ENCODE measurements around the gene TRIM63. TPM values are rescaled to one million over a fixed set of nuclear protein-coding genes. Genes with fewer than 3 reads are reported as not detected.

TRIM63 gene
- polyA plus RNA-seq, 3 donors: 0.09 TPM; not detected in 2

DNA sequence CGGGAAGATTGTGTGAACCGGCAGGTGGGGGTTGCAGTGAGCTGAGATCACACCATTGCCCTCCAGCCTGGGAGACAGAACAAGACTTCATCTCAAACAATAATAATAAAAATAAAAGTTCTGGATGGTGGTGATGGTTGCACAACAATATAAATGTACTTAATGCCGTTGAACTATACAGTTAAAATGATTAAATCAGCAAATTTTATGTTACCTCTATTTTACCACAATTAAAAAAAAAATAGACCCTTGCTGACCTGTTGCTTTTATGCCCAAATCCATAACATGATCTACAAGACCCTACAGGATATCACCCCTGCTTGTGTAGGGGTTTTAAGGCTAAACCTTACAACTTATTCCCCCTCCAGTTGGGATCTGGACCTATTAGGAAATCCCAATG is 32.4 kb upstream of the TRIM63 start:
- Mint-ChIP-seq H3K36me3 (no peaks in the 10 kb centered on the region), H3K27me3 (ENCODE audit: low read depth in 3 of 3) (peaks cover 8 to 20% (median 12%) of the 10 kb centered on the region in 3 donors), H3K9me3 (peaks cover 0 to 2% (median 0%) of the 10 kb centered on the region in 7 donors), H3K4me1 (peaks cover under 1% of the 10 kb centered on the region), H3K4me3 (no peak overlapping the region), H3K27ac (no peak overlapping the region)
- H2AFZ ChIP-seq (ENCODE audit: insufficient read depth, low read depth, low read length, poor library complexity, severe bottlenecking): no peak overlapping the region
- no peaks in the 10 kb centered on the region for H3K36me3 ChIP-seq (replicated peaks in 1 of 2; ENCODE audit: control insufficient read depth in 1 of 2, insufficient read depth in 2 of 2, low read length in 2 of 2)
- no peak overlapping the region for H3K4me2 ChIP-seq (replicated peaks; ENCODE audit: extremely low read depth, low read length, poor library complexity, severe bottlenecking)
- H4K20me1 ChIP-seq (ENCODE audit: insufficient read depth, low read length): no peaks in the 10 kb centered on the region
- H3K4me3 ChIP-seq (replicated peaks in 1 of 3; ENCODE audit: low read depth in 2 of 3, low read length in 3 of 3): no peak overlapping the region
- TF ChIP-seq, protein P1, sequence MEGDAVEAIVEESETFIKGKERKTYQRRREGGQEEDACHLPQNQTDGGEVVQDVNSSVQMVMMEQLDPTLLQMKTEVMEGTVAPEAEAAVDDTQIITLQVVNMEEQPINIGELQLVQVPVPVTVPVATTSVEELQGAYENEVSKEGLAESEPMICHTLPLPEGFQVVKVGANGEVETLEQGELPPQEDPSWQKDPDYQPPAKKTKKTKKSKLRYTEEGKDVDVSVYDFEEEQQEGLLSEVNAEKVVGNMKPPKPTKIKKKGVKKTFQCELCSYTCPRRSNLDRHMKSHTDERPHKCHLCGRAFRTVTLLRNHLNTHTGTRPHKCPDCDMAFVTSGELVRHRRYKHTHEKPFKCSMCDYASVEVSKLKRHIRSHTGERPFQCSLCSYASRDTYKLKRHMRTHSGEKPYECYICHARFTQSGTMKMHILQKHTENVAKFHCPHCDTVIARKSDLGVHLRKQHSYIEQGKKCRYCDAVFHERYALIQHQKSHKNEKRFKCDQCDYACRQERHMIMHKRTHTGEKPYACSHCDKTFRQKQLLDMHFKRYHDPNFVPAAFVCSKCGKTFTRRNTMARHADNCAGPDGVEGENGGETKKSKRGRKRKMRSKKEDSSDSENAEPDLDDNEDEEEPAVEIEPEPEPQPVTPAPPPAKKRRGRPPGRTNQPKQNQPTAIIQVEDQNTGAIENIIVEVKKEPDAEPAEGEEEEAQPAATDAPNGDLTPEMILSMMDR (IDR thresholded peaks at IDR 0.05): no peak
- H3K27ac ChIP-seq (ENCODE audit: low read depth in 1 of 2, low read length in 2 of 2): no peak overlapping the region
- H3K27me3 ChIP-seq (ENCODE audit: control insufficient read depth in 2 of 2, insufficient read depth in 2 of 2, low read length in 2 of 2): peaks cover 0 to 5% of the 10 kb centered on the region in 2 donors
- intact Hi-C loops (cut with micrococcal nuclease): no loop called here
- no peak for DNase-seq
- H3K9me3 ChIP-seq (replicated peaks in 1 of 2; ENCODE audit: control insufficient read depth in 1 of 2, insufficient read depth in 1 of 2, low read length in 2 of 2): no peaks in the 10 kb centered on the region
- no peaks in the 10 kb centered on the region for H3K4me1 ChIP-seq (ENCODE audit: control insufficient read depth in 1 of 2, insufficient read depth in 2 of 2, low read length in 2 of 2)
- no peaks in the 10 kb centered on the region for H3K79me2 ChIP-seq (ENCODE audit: insufficient read depth, low read length)
- no peak overlapping the region for H3K9ac ChIP-seq (ENCODE audit: insufficient read depth, low read length, poor library complexity, severe bottlenecking)
- no CpG with 5 or more reads among the region's 3 CpGs for WGBS (ENCODE audit: insufficient coverage)

DNA sequence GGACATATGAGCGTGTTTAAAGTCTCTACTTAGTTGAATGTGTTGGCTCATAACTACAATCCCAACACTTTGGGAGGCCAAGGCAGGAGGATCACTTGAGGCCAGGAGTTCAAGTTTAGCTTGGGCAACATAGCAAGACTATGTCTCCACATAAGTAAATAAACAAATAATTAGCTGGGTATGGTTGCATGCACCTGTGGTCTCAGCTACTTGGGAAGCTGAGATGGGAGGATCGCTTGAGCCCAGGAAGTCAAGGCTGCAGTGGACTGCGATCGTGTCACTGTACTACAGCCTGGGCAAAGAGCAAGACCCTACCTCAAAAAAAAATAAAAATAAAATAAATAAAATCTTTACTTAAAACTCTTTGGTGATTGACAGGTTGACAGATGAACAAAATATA is 31.2 kb upstream of the TRIM63 start:
- H3K9ac ChIP-seq (ENCODE audit: insufficient read depth, low read length, poor library complexity, severe bottlenecking): no peak overlapping the region
- no peaks in the 10 kb centered on the region for H3K9me3 ChIP-seq (replicated peaks in 1 of 2; ENCODE audit: control insufficient read depth in 1 of 2, insufficient read depth in 1 of 2, low read length in 2 of 2)
- peaks cover 0 to 15% of the 10 kb centered on the region in 2 donors for H3K27me3 ChIP-seq (ENCODE audit: control insufficient read depth in 2 of 2, insufficient read depth in 2 of 2, low read length in 2 of 2)
- peaks cover 13 to 24% (median 19%) of the 10 kb centered on the region in 3 donors for H3K27me3 Mint-ChIP-seq (ENCODE audit: low read depth in 3 of 3)
- no peaks in the 10 kb centered on the region for H4K20me1 ChIP-seq (ENCODE audit: insufficient read depth, low read length)
- no peaks in the 10 kb centered on the region for H3K79me2 ChIP-seq (ENCODE audit: insufficient read depth, low read length)
- no peaks in the 10 kb centered on the region for H3K36me3 Mint-ChIP-seq
- H3K27ac Mint-ChIP-seq: no peak overlapping the region
- no peak for DNase-seq
- intact Hi-C loops (cut with micrococcal nuclease): no loop called here
- H2AFZ ChIP-seq (ENCODE audit: insufficient read depth, low read depth, low read length, poor library complexity, severe bottlenecking): no peak overlapping the region
- H3K4me3 ChIP-seq (replicated peaks in 1 of 3; ENCODE audit: low read depth in 2 of 3, low read length in 3 of 3): no peak overlapping the region
- H3K4me1 Mint-ChIP-seq: no peaks in the 10 kb centered on the region
- no peak overlapping the region for H3K27ac ChIP-seq (ENCODE audit: low read depth in 1 of 2, low read length in 2 of 2)
- H3K4me3 Mint-ChIP-seq: no peak overlapping the region
- H3K4me1 ChIP-seq (ENCODE audit: control insufficient read depth in 1 of 2, insufficient read depth in 2 of 2, low read length in 2 of 2): no peaks in the 10 kb centered on the region
- TF ChIP-seq, protein P1 (IDR thresholded peaks at IDR 0.05): no peak
- H3K36me3 ChIP-seq (replicated peaks in 1 of 2; ENCODE audit: control insufficient read depth in 1 of 2, insufficient read depth in 2 of 2, low read length in 2 of 2): no peaks in the 10 kb centered on the region
- no CpG with 5 or more reads among the region's 4 CpGs for WGBS (ENCODE audit: insufficient coverage)
- peaks cover 0 to 2% (median 0%) of the 10 kb centered on the region in 7 donors for H3K9me3 Mint-ChIP-seq
- H3K4me2 ChIP-seq (replicated peaks; ENCODE audit: extremely low read depth, low read length, poor library complexity, severe bottlenecking): no peak overlapping the region
